Mesendoderm (in vitro differentiated cells): Measurements from ENCODE around the gene ZNF587B.

Source experiments
- DNase-seq: peaks from one replicate; pipeline ENCODE4 v3.0.0; 2013
- H2AK5ac ChIP-seq: 2 replicates; pipeline ENCODE4 v1.6.1; 2013; ENCODE audit warnings: low read length, inconsistent platforms
- H2BK120ac ChIP-seq: 2 replicates; pipeline ENCODE4 v1.6.1; 2013; ENCODE audit warnings: low read depth, mild to moderate bottlenecking, low read length, moderate library complexity, mixed read lengths
- H2BK15ac ChIP-seq: replicated peaks from 2 replicates; pipeline ENCODE4 v1.6.1; 2013; ENCODE audit warnings: low read depth, mild to moderate bottlenecking, moderate library complexity
- H2BK5ac ChIP-seq: 2 replicates; pipeline ENCODE4 v1.6.1; 2013; ENCODE audit warnings: low read length, inconsistent platforms
- H3K18ac ChIP-seq: 2 replicates; pipeline ENCODE4 v1.6.1; 2013; ENCODE audit warnings: mild to moderate bottlenecking, low read length, mixed read lengths
- H3K23ac ChIP-seq: one replicate; pipeline ENCODE4 v1.6.1; 2013; ENCODE audit warnings: low read length
- H3K27ac ChIP-seq: 2 replicates; pipeline ENCODE4 v1.5.1; 2013; ENCODE audit warnings: low read depth, mild to moderate bottlenecking, inconsistent platforms, low read length, moderate library complexity
- H3K27me3 ChIP-seq: 2 replicates; pipeline ENCODE4 v1.6.1; 2013; ENCODE audit warnings: low read length, control low read depth, mild to moderate bottlenecking, inconsistent platforms; ENCODE audit not compliant: insufficient read depth, poor library complexity
- H3K36me3 ChIP-seq: 2 replicates; pipeline ENCODE4 v1.6.1; 2013; ENCODE audit warnings: low read length, inconsistent platforms; ENCODE audit not compliant: control insufficient read depth, insufficient read depth
- H3K4ac ChIP-seq: one replicate; pipeline ENCODE4 v1.6.1; 2013; ENCODE audit warnings: low read depth, mild to moderate bottlenecking, low read length, moderate library complexity
- H3K4me1 ChIP-seq: 2 replicates; pipeline ENCODE4 v1.6.1; 2013; ENCODE audit warnings: low read depth, low read length, inconsistent platforms; ENCODE audit not compliant: control insufficient read depth
- H3K4me2 ChIP-seq: 2 replicates; pipeline ENCODE4 v1.6.1; 2013; ENCODE audit warnings: low read length
- H3K4me3 ChIP-seq: 2 replicates; pipeline ENCODE4 v1.5.1; 2013; ENCODE audit warnings: mild to moderate bottlenecking, low read length
- H3K56ac ChIP-seq: one replicate; pipeline ENCODE4 v1.6.1; 2013; ENCODE audit warnings: low read length
- H3K79me1 ChIP-seq: 2 replicates; pipeline ENCODE4 v1.6.1; 2013; ENCODE audit warnings: low read length, inconsistent platforms
- H3K79me2 ChIP-seq: 2 replicates; pipeline ENCODE4 v1.6.1; 2013; ENCODE audit warnings: mild to moderate bottlenecking, low read length; ENCODE audit not compliant: control insufficient read depth, insufficient read depth
- H3K9ac ChIP-seq: 2 replicates; pipeline ENCODE4 v1.6.1; 2013; ENCODE audit warnings: low read length, inconsistent platforms
- H4K5ac ChIP-seq: one replicate; pipeline ENCODE4 v1.6.1; 2013; ENCODE audit warnings: low read length
- H4K8ac ChIP-seq: one replicate; pipeline ENCODE4 v1.6.1; 2013; ENCODE audit warnings: low read depth, mild to moderate bottlenecking, control low read depth, low read length, moderate library complexity
- WGBS: extraction: QIAGEN DNeasy Blood & Tissue Kit; methylation state at CpG from one replicate; pipeline ENCODE4 v1.1.7; 2013; ENCODE audit warnings: low lambda C conversion rate, missing lambda C conversion rate; ENCODE audit not compliant: insufficient coverage; ENCODE audit errors: extremely low coverage; 5-methylcytosine and 5-hydroxymethylcytosine counted together

ZNF587B gene

GRCh38 chr19:57815247-57816075 lies 14.6 kb upstream of the ZNF587B start:
- WGBS: no CpG with 5 or more reads among the region's 17 CpGs
- Histone ChIP-seq H3K4me3 (no peak overlapping the region), H3K27ac (peak overlapping the region; percentile 8)

DNA sequence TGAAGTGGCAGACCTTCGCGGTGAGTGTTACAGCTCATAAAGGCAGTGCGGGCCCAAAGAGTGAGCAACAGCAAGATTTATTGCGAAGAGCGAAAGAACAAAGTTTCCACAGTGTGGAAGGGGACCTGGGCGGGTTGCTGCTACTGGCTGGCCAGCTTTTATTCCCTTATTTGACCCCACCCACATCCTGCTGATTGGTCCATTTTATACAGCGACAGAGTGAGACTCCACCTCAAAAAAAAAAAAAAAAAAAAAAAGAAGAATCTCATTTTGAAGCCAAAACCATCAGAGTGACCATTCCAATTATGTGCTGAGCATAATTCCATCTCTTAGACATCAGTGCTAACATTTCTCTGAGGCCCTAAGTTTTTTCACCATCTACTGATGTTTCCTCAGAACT lies 13.4 kb upstream of the ZNF587B start:
- no CpG with 5 or more reads among the region's 7 CpGs for WGBS
- Histone ChIP-seq H2AK5ac (no peak overlapping the region), H4K5ac (no peak overlapping the region), H3K79me1 (peaks cover 6% of the 10 kb centered on the region), H4K8ac (no peak overlapping the region), H3K27me3 (no peaks in the 10 kb centered on the region), H2BK120ac (no peak overlapping the region), H3K36me3 (no peaks in the 10 kb centered on the region), H3K27ac (no peak overlapping the region), H3K9ac (no peak overlapping the region), H3K4ac (no peak overlapping the region), H3K4me3 (no peak overlapping the region), H3K23ac (no peak overlapping the region), H3K4me1 (peaks cover 2% of the 10 kb centered on the region), H3K18ac (no peak overlapping the region), H3K56ac (peak overlapping the region; percentile 9), H3K79me2 (peaks cover 42% of the 10 kb centered on the region), H2BK15ac (no peak overlapping the region), H2BK5ac (no peak overlapping the region), H3K4me2 (no peak overlapping the region)
- peak; percentile 45 for DNase-seq

More at GRCh38 chr19:57815247-57816075, 14.6 kb upstream of the ZNF587B start:
- Histone ChIP-seq H4K5ac (no peak overlapping the region), H2AK5ac (no peak overlapping the region), H3K9ac (peak overlapping the region; percentile 16), H3K56ac (peak overlapping the region; percentile 78), H3K23ac (no peak overlapping the region), H4K8ac (no peak overlapping the region), H2BK5ac (peak overlapping the region; percentile 57), H2BK120ac (no peak overlapping the region), H3K79me2 (peaks cover 33% of the 10 kb centered on the region), H3K27me3 (no peaks in the 10 kb centered on the region), H3K4me2 (no peak overlapping the region), H3K18ac (peak overlapping the region; percentile 25), H3K4ac (no peak overlapping the region), H3K4me1 (no peaks in the 10 kb centered on the region), H3K79me1 (peaks cover 4% of the 10 kb centered on the region), H3K36me3 (no peaks in the 10 kb centered on the region), H2BK15ac (no peak overlapping the region)
- DNase-seq: peak; percentile 71

- Histone ChIP-seq H3K56ac (peak overlapping the region; percentile 30), H2BK15ac (no peak overlapping the region), H3K79me2 (peaks cover 43% of the 10 kb centered on the region), H3K4me1 (peaks cover 2% of the 10 kb centered on the region), H3K36me3 (peaks cover 2% of the 10 kb centered on the region), H2AK5ac (no peak overlapping the region), H3K4me2 (no peak overlapping the region), H3K18ac (peak overlapping the region; percentile 2), H3K4me3 (no peak overlapping the region), H3K27ac (peak overlapping the region; percentile 76), H3K4ac (no peak overlapping the region), H4K5ac (no peak overlapping the region), H3K23ac (no peak overlapping the region), H3K9ac (no peak overlapping the region), H4K8ac (no peak overlapping the region), H3K79me1 (peaks cover 2% of the 10 kb centered on the region), H2BK120ac (no peak overlapping the region), H2BK5ac (no peak overlapping the region), H3K27me3 (no peaks in the 10 kb centered on the region)
- WGBS: no CpG with 5 or more reads among the region's 14 CpGs
- DNase-seq: no peak
These were observed 12.1 kb upstream of the ZNF587B start for GRCh38 chr19:57817976-57818375.

DNA sequence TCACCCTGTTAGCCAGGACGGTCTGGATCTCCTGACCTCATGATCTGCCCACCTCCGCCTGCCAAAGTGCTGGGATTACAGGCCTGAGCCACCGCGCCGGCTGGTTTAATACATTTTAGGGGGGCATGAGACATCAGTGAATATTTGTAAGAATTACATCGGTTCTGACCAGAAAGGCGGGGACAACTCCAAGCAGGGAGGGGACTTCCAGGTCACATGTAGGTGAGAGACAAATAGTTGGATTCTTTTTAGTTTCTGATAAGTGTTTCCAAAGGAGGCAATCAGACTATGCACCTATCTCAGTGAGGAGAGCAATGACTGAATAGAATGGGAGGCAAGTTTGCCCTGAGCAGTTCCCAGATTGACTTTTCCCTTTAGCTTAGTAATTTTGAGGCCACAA lies 11.7 kb upstream of the ZNF587B start:
- no peak overlapping the region for H4K5ac ChIP-seq
- no peak overlapping the region for H3K9ac ChIP-seq
- peak; percentile 64 for DNase-seq
- H3K23ac ChIP-seq: no peak overlapping the region
- H3K79me1 ChIP-seq: peaks cover 2% of the 10 kb centered on the region
- H3K4me3 ChIP-seq: no peak overlapping the region
- peak overlapping the region; percentile 2 for H3K18ac ChIP-seq
- H3K4me1 ChIP-seq: peaks cover 2% of the 10 kb centered on the region
- H3K79me2 ChIP-seq: peaks cover 45% of the 10 kb centered on the region
- H3K4me2 ChIP-seq: no peak overlapping the region
- no CpG with 5 or more reads among the region's 7 CpGs for WGBS
- peak overlapping the region; percentile 30 for H3K56ac ChIP-seq
- H4K8ac ChIP-seq: no peak overlapping the region
- no peak overlapping the region for H2BK5ac ChIP-seq
- H3K27ac ChIP-seq: peak overlapping the region; percentile 76
- no peak overlapping the region for H2AK5ac ChIP-seq
- no peak overlapping the region for H3K4ac ChIP-seq
- peaks cover 2% of the 10 kb centered on the region for H3K36me3 ChIP-seq
- H2BK120ac ChIP-seq: no peak overlapping the region
- H3K27me3 ChIP-seq: no peaks in the 10 kb centered on the region
- no peak overlapping the region for H2BK15ac ChIP-seq

GRCh38 chr19:57819475-57820148 lies 10.5 kb upstream of the ZNF587B start:
- Histone ChIP-seq H2BK120ac (peak overlapping the region; percentile 65), H4K5ac (no peak overlapping the region), H2BK15ac (no peak overlapping the region), H3K36me3 (peaks cover 2% of the 10 kb centered on the region), H3K27ac (peak overlapping the region; percentile 75), H3K56ac (peak overlapping the region; percentile 99), H3K23ac (peak overlapping the region; percentile 98), H3K18ac (peak overlapping the region; percentile 97), H2BK5ac (peak overlapping the region; percentile 88), H3K4me2 (peak overlapping the region; percentile 80), H2AK5ac (peak overlapping the region; percentile 97), H3K4me3 (peak overlapping the region; percentile 99), H3K27me3 (no peaks in the 10 kb centered on the region), H3K4me1 (peaks cover 2% of the 10 kb centered on the region), H3K4ac (peak overlapping the region; percentile 99), H4K8ac (peak overlapping the region; percentile 57), H3K79me2 (peaks cover 45% of the 10 kb centered on the region), H3K79me1 (peaks cover 2% of the 10 kb centered on the region), H3K9ac (peak overlapping the region; percentile 99)
- WGBS: no CpG with 5 or more reads among the region's 44 CpGs
- peak; percentile 97 for DNase-seq
